Stimulated activated CD4-positive, alpha-beta T cell treated with anti-CD3 and anti-CD28 coated beads, Interleukin-12 subunit alpha, Interleukin-12 subunit beta, amount 100 ng/mL, for 48 hours (primary cell): ENCODE measurements around the gene NUP88.
"Not testable (repeated sequence)": the region's sequence is repeated elsewhere in the genome, so short reads cannot be mapped to it uniquely, and the experiment has no call there.

Experiments
- DNase-seq, 3 donors: peaks; one replicate each; pipeline ENCODE4 v3.0.0-alpha.2; 2020; ENCODE audit warnings: low read depth in 2 of 3, low spot score in 1 of 3

The NUP88 gene

DNA sequence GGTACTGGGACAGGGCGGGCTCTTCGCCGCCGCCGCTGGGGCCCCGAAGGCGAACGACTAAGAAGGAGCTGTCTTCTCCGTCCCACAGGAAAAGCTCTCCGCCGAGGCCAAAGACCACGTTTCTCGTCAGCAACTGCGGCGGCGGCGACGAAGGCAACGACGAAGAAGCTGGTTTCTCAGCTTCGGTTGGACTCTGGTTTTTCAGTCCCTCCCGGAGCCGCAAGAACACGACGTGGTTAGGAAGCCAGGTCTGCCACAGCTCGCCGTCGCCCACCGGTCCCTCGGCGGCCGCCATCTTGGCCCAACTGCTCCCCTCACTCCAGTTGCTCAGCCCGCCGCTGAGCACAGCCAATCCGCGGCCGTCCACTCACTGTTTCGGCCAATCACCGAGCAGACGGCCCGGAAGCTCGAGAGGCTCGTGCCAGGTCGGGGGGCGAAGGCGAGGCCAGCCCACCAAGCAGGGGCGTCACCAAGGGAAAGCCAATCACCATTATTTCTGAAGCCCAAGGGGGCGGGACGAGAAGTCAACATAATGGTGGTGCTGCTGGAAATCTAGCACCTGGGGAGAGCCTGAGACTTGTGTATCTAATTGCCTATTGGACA, at the start of gene NUP88:
NUP88 (minus strand) TSS at position 307 of the 603 bp plus-strand sequence; CDS start at position 295, 12 bp downstream.
- DNase-seq = peak; percentile 89 to 95 (median 94)

DNA sequence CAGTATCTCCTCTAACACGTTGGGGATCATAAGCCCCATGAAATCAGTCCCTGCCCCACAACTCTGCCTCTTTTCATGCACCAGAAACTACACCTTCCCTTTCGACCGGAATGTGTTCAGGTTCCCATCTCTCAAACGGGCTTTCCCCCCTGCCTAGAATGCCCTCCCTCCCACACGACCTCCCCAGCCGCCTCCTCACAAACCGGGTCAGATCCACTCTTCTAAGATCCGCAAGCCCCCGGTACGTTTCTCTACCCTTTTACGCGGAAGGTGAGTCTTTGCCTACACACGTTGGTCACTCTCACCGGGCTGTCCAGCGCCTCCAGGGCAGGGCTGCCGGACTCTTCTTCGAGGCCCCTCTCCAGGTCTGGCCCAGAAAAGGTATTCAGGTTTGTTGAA, 48.6 kb upstream of the NUP88 start:
- peak in 1 of 3 donors; percentile 13 for DNase-seq

DNA sequence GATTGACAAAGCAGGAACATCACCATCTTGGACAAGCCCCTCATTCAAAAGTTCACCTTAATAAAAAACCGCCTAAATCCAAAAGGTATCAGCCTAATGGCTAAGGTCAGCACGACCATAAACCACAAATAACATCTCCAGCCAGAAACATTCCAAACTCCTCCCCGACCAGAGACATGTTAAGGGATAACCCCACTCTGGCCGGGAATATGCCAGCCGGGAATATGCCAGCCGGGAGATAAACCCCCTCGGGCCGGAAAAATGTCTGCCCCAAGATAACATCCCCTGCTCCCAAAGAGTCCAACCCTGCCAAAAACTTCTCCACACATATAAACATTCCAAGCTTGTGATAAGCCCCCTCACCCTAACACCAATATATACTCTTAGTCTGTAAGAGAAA, 48.0 kb upstream of the NUP88 start:
- DNase-seq = no peak

DNA sequence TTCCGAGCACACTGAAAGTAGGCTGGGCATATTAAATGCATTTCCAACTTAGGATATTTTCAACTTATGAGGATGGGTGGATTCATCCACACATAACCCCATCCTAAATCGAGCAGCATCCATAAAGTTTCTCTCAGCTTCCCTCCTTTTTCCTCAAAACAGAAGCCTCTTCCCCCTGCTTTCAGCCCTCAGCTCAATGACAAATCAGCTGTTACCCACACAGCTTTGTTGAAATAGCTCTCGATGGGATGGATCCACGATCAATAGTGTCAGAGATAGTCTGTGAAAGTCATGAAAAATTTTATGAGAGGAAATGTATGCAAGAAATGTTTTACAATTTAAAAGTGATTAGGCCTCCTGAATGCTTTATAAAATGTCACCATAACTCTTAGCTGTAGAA, 46.8 kb upstream of the NUP88 start:
- no peak for DNase-seq

DNA sequence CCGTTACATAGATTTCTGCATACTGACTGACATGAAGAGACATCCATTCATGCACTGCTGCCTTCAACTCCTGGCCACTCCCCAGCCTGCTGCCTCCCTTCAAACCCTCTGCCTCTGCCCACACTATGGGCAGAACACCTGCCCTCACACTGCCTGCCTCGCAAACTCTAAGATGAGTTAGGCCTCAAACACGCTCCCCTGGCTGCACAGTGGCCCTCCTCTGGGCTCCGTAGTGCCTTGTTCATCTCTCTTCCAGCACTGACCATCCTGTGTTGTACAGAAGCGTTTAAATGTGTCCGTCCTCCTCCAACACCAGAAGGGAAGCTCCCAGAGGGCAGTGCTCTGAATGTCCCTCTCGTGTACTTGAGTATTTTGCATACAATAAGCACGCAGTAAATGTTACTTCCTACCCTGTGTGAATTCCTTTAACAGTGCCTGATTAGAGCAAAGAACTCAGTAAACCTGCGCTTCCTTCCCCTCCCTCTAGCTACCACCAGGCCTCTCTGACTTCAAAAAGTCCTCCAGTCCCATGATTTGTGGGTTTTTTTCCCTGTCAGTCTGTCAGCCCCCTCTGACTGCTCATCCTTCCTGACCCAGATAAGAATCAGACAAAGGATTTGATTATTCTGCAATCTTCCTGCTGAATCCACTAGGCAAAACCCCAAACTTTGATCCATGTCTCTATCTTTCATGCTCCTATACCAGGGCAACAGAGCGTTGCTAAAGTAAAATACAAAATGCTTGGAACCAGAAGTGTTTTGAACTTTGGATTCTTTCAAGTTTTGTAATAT, 45.5 kb upstream of the NUP88 start:
- DNase-seq = no peak

DNA sequence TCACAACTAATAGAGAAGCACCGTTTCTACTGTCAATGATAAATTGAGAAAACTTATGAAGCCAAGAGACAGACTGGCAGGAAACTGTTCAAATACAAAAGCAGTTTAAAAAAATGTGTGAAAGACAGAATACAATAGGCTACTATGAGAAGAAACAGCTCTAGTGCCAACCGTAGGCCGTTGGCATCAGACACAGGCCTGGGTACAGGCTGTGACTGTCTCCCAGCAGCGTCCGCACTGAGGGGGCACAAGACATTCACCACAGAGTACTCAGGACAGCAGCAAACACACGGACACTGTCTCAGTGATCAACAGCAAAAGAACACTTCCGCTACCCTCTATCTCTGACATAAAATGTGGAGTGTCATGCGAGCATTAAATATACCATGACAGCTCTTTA, 27.3 kb upstream of the NUP88 start:
- DNase-seq = no peak

DNA sequence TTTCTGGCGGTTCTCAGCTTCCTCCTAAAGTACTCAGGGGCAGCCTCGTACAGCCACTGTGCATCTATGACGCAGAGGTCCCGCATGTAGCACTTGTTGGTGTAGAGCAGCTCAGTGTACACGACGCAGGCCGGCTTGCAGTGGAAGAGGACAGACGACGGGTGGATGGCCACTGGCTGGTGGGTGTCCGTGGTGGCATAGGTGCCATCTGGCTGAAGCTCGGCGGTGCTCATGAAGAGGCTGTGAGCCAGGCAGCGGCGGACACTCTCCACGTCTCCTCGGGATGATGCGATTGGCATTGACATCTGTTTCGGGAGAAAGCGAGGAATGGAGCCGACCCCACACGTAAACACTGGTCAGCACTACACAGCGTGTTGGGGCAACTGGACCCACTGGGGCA, 24.7 kb upstream of the NUP88 start:
- no peak for DNase-seq

DNA sequence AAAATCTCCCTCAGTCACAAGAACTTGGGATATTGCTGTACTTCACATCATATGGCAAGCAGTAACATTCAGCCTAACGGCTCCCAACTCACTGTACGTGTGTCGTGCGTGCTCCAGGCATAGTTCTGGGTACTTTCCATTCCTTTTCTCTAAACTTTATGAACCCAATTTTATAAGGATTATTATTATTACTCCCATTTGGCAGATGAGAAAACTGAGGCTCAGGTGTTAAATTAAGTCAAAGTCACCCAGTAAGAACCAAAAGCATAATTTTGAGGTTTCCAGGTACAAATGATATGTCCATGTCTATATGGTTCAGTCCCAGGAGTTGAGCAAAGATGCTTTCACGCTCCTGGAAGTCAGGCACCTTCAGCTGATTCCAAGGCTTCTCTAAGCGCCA, 24.3 kb upstream of the NUP88 start:
- DNase-seq = no peak

DNA sequence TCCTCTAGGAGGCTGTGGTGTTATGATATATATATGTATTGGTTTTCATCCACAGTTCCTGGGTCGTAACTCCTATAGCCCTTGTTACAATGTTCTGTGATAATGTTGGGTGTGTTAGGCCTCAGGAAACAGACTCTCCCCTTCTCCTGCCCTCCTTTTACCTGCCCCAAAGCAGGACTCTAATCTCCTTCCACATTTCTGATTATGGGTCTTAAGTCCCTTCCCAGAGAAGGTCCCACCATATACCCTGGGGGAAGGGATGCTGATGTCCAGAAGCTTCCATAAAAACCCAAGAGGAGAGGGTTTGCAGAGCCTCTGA, 19.9 kb upstream of the NUP88 start:
- no peak for DNase-seq

DNA sequence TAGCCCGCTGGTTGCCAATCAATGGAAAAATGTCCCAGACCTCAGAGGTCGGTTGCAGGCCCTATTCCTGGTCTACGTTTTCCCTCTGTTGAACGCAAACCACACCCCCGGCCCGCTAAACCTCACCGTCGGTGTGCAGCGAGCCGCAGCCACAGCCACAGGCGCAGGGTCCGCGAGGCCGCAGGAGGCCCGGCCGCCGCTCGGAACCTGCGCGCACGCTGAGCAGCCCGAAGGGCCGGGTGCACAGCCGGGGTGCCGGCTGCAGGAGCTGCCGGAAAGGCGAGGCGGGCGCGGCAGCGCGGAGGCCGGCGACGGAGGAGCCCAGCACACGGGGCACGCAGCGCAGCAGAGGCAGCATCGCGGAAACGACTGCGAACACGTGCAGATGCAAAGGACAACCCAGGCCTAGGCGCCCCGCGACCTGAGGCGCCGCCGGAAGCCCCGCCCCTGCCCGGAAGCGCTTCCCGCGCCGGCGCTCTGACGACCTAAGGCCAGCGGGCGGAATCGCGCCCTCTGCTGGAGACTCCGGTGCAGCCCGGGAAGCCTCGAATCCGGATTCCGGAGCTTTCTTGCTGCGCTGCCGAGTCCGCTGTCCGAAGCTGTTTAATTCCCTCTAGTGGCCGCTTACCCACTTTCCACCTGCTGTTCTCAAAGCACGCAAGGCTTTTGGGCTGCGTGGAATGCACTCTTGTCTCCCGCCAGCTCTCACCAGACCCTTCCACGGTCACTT, 19.4 kb upstream of the NUP88 start, which contains the start of gene C1QBP:
C1QBP (minus strand) TSS at position 440 of the 730 bp plus-strand sequence; CDS start at position 358, 82 bp downstream.
- DNase-seq = peak; percentile 87 to 92 (median 89)

DNA sequence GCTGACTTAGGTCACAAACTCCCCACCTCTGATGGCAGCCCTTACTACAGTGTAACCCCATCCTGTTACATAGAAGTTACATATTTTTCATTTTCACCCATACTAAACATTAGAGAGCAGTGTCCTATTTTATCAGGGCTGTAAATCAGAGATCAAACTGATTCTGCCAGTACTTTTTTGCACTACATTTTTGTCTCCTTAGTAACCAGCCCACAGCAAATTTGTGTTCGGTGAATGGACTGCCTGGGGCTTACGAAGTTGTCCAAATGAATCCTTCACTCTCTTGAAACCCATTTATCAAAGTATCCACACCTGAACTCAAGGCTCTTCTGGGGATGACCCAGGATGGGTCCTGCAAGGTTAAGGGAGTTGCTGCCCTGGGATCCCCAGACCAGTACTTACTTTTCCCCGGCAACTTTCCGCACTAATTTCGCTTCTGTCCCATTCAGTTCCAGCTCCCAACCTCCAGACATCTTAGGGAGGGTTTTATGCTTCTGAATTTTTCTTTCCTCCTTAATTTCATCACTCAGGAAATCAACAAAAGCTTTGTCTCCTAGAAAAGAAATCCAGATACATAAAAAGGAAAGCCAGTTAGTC, 18.4 kb upstream of the NUP88 start:
- DNase-seq = no peak

DNA sequence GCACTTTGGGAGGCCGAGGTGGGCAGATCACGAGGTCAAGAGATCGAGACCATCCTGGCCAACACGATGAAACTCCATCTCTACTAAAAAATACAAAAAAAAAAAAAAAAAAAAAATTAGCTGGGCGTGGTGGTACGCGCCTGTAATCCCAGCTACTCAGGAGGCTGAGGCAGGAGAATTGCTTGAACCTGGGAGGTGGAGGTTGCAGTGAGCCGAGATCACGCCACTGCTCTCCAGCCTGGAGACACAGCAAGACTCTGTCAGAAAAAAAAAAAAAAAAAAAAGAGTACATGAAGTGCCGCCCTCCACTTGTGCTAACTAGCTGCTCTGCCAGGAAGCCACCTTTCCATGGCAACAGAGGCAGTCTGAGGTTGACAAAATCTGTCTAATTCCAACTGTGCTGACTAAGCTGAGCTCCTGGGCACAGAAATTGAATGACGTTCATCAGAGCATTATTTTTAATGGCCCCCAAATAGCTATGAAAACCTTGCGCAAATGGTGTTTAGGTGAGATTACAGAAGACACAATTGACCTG, 16.4 kb upstream of the NUP88 start:
- not testable (repeated sequence) for DNase-seq

DNA sequence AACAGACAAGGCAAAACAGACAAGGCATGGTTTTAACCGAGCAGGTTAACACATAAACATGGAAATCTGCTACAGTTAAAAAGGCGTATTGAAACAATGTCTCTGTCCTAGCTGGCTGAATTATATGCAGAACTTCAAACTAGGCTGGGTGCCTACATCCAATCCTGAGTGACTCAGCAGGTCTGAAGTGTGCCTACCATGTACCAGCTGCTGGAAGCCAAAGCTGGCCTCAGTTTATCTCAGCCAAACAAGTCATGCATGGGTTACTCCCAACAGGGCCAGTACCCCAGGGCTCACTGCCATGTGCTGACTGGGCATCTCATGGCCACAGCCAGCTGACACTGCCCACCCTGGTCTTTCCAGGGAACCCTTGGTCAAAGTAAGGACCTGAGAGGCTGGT, 15.5 kb upstream of the NUP88 start:
- DNase-seq = no peak

DNA sequence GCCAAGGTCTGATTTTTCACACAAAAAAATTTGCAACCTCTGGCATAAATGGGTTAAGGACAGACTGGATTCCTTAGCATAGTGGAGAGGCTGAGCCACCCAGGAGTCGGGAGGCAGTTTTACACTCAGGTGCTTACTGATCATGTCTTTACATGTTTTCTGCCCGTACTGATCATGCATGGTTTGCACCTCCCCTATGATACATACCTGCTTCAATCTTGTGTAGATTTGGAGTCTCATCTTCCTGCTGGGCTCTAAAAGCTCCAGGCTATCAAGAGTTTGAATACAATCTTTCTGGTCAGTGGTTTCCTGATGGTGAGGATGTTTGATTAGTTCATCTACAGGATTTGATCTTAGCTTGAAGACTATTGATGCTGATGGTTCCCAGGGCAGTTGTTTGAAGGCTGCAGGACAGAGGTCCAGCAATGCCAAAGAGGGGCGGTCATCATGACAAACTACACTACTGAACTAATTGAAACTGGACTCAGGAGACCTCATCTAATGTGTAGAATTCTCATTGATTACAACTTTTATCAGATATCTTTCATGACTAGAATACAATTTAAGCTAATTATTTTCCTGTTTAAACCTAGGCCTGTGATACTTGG, 12.6 kb upstream of the NUP88 start:
- DNase-seq = no peak

DNA sequence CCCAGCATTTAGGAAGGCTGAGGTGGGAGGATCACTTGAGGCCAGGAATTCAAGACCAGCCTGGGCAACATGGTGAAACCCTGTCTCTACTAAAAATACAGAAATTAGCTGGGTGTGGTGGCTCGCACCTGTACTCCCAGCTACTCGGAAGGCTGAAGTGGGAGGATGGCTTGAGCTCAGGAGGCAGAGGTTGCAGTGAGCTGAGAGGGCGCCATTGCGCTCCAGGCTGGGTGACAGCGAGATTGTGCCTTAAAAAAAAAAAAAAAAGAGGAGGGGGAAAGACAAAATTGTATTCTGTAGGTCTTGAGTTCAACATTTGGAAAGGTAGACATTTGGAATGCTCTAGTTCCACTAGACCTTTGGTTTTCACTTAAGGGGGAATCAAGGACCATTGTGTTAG, 11.8 kb upstream of the NUP88 start:
- DNase-seq = not testable (repeated sequence)

DNA sequence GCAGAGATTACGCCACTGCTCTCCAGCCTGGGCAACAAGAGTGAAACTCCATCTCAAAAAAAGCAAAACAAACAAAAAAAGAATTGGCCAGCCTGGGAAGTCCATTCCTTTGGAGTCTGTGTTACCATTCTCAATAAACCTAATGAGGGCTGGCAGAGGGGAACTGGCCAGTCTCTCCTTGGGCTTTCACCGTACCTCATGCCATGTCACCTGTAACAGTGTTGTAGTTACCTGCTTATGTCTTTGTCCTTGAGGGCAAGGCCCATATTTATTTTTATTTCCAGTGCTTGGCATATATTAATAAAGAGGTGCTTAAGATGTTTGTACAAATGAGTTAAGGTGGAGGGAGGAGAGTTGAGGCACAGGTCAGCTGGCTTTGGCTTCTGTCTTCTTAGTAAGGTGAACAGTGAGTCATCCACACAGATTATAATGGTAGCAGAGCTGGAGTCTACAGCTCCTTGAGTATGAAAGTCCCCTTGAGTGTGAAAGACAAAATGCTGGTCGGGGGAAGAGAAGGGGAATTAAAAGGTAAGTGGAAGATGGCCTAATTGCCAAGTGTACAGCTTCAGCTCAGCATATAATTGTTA, 11.0 kb upstream of the NUP88 start:
- no peak for DNase-seq

DNA sequence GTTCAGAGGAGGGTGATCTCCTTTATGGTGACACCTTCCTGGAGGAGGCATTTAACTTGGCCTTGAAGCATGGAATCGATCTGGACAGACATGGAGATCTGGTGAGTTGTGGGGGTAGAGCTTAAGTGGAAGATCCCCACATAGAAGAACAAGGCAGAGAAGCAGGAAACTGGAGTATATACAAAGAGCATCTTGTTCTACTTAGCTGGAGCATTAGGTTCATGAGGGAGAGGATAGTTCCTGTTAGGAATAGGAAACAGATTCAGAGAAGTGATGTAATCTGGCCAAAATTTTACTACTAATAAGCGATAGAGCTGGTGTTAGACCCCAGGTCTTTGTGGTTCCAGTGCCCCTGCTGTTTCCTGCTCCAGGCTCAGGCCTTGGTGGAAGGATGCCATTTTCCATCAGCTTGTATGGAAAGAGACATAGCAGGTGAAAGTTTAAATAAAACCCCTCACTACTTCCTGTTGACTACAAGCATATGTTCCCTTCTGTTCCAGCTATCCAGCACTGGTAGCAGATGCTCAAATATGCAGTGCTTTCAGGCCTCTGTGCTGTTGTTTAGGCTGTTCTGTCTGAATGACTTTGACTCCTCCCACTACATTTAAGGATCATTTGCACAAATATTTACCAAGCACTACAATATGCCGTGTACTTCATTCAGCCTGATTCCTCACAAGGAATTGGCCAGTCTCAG, 9.9 kb upstream of the NUP88 start:
- DNase-seq = no peak

DNA sequence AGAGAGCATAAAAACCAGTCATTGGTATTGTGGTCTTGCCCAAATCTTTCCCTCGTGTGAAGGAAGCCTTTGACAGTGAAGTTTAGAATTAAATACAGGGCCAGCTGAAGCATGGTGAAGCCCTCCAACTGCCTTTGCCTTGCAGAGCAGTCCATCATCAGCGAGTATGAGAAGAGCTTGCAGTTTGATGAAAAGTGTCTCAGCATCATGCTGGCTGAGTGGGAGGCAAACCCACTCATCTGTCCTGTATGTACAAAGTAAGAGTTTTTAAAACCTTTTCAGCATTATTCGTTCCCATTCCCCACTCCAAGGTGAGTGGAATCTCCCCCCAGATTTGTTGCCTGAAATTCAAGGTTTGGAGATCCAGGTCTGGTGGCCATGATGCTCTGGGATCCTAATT, 6.4 kb upstream of the NUP88 start:
- DNase-seq = no peak

DNA sequence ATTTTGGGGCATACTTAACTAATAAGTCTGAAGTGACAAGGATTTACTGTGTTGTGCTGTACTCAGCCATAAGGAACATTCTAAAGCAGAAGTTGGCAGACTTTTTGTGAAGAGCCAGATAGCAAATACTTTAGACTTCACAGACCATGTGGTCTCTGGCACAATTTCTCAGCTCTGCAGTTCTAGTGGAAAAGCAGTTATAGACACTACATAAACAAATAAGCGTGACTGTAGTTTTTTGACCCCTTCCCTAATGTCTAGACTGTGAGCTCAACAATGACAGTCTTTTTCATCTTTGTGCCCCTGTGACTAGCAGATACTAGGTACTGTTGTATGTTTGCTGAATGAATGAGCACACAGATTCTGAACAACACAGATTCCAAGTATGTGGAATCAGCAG, 5.4 kb upstream of the NUP88 start:
- no peak for DNase-seq

DNA sequence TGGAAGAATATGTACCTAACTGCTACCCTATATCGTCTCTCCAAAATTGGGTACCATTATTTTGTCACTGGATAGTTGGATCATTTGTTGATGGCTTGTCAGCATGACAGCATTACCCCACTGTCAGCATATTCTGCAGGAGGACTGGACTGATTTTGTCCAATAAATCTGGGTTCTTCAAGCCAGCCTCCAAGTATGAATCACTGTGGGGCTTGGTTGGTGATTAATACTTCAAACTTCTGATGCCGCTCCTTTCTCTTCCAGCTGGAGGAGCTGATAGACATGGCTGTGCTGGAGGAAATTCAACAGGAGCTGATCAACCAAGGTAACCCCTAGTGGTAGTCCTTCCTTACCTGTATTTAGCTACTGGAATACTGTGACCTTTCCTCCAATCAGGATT, 3.0 kb upstream of the NUP88 start:
- DNase-seq = no peak
